ENCODE data around the gene PNPLA4.

PNPLA4 gene

GRCh38 chrX:7948483-7948882 is 21.3 kb upstream of the PNPLA4 start:
- TF ChIP-seq CTCF (IDR thresholded peaks at IDR 0.05) = no peak

- TF ChIP-seq CTCF (IDR thresholded peaks at IDR 0.05) = no peak
These were observed 19.7 kb upstream of the PNPLA4 start for GRCh38 chrX:7946960-7947359.

GRCh38 chrX:7943600-7944245 is 16.5 kb upstream of the PNPLA4 start:
- no peak for TF ChIP-seq CTCF (IDR thresholded peaks at IDR 0.05)

DNA sequence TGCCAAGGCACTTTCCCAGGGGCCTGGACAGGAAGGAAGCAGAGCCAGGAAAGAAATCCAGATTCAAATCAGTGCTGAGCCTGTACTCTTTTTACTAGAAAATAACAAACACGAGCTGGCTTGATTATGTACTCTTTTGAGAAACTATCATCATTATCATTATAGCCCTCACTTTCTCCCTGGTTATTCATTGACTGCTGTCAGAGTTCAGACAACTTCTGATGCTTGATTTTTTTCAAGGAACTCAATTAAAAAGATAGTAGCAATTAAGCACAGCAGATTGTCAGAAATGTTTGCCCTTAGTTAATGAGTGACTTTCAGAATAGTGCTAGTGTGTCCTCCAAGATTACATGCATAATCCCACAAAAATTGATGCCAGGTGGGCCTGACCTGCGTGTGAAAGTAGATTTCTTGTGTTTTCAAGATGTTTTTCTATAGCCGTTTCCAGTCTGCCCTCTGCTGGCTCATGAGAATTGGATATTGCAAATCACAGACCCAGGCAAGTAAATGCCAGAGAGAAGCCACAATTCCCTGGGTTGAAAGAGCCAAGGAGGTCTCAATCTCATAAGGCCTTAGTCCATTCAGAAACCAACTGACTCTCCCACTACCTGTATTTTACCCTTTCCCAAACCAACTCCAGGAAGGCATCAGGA is 14.3 kb upstream of the PNPLA4 start:
- TF ChIP-seq CTCF (IDR thresholded peaks at IDR 0.05) = peak; percentile 30; the same call in 1 of the 2 replicates

DNA sequence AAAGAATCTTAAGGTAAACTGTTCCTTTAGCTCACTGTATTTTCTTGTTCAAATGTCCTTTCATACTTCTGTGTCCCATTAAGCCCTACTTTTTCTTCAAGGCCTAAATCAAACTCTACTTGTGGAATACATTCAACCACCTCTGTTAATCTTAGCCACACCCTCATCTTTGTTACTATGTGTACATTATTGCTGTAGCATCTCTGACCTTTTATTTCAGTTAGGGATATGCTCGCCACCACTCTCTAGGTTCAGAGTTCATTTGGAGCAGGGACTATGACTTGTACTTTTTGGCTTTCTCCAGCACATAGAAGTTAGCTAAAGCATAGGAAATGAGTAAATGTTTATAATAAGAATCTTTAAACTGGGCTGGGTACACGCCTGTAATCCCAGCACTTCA is 6.8 kb upstream of the PNPLA4 start:
- TF ChIP-seq CTCF (IDR thresholded peaks at IDR 0.05) = no peak

DNA sequence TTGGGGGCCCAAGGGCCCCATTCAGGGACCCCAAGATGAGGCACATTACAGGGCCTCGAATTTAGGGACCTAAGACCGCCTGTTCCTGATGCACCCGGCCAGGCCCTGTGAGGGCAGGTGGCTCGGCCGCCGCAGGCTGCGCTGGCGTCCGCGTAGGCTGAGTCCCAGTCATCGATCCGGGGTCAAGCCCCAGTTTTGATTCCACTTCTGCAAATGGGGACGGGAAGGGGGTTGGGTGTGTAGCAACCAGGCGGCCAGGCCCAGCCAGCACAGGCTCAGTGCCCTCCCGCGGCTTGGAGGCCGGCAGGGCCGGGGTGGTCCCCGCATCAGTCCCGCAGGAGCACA is 327 bp downstream of the PNPLA4 start:
- TF ChIP-seq CTCF (IDR thresholded peaks at IDR 0.05) = no peak

DNA sequence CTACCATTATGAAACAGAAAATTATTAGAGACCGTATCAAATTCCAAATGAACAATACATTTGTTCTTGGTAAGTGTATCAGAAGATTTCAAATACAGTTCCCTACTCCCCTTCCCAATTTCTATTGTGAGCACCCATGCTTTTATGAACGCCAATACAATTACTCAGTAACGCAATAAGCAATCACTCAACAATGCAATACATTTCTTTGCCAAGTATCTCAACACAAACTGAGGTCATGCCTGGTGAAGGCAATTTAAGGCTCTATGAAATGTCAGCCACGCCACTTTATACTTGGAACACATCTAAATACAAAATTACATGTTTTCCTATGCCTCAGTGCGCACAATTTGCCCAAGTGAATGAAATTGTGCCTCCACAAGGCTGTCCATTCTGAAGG is 712 bp downstream of the PNPLA4 start:
- no peak for TF ChIP-seq CTCF (IDR thresholded peaks at IDR 0.05)

Data from LNCAP (cell line).